Cardiac muscle cell (in vitro differentiated cells and primary cell): ENCODE results near the gene ZFPM1. TPM values are rescaled to one million over a fixed set of nuclear protein-coding genes. Genes with fewer than 3 reads are reported as not detected.

ENCODE experiments used
- DNase-seq, 2 donors: peaks; one replicate each; pipeline versions ENCODE4 v3.0.0 to v3.0.0-alpha.2; 2010 to 2017; ENCODE audit warnings: low read depth in 1 of 2, low spot score in 1 of 2
- H3K27ac ChIP-seq: fragments of 200-600 bp; sonication (generic); 2 replicates; pipeline ENCODE4 v1.5.1; 2016
- H3K27me3 ChIP-seq: fragments of 200-600 bp; sonication (generic); 2 replicates; pipeline ENCODE4 v1.6.0; 2016; ENCODE audit warnings: control low read depth
- H3K36me3 ChIP-seq: fragments of 200-600 bp; sonication (generic); 2 replicates; pipeline ENCODE4 v1.5.1; 2016; ENCODE audit warnings: control low read depth
- H3K4me1 ChIP-seq: fragments of 200-600 bp; sonication (generic); 2 replicates; pipeline ENCODE4 v1.8.1; 2017; ENCODE audit warnings: low read depth, mild to moderate bottlenecking, mixed run types
- H3K4me3 ChIP-seq: fragments of 200-600 bp; sonication (generic); 2 replicates; pipeline ENCODE4 v1.5.1; 2016; ENCODE audit warnings: mild to moderate bottlenecking
- H3K9me3 ChIP-seq: fragments of 200-600 bp; sonication (generic); 2 replicates; pipeline ENCODE4 v1.5.1; 2017; ENCODE audit warnings: low read depth, mild to moderate bottlenecking, control low read depth
- CTCF ChIP-seq: IDR thresholded peaks from 2 replicates; pipeline ENCODE4 v1.5.1; 2012; ENCODE audit warnings: low read depth, mild to moderate bottlenecking, low read length
- polyA plus RNA-seq: library from polyadenylated mRNA; unstranded; fragments of >200 nt; fragmentation: Nextera tagmentation; extraction: Ambion mirVana; gene quantifications from 2 replicates; pipeline ENCODE4 v1.2.1, GENCODE V29; 2016
- total RNA-seq: library from RNA; depleted of rRNA; stranded (reverse); fragments of >200 nt; gene quantifications from 2 replicates; pipeline ENCODE4 v1.2.3, GENCODE V29; 2016

Gene ZFPM1
- total and polyA plus RNA-seq, 2 experiments from 2014 or later = 7.6 to 9.4 TPM

DNA sequence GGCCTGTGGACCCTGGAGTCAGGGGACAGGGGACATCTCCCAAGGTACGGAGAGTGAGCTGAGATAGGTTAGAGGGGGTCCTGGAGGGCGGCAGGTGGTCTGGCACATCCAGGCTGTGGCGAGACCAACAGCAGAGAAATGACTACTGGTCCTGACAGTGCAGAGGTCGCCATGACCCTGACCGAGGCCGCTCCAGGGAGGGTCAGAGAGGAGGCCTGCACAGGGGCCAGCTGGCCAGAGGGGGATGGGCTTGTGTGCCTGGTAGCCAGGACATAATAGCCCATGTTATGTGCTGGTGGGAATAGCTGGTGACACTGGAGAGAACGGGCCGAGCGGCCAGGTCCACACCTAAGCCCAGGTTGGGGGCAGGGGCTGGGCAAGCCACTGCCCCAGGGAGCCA lies 76.5 kb downstream of the ZFPM1 start:
- no peak for TF ChIP-seq CTCF
- H3K27me3 ChIP-seq = no peaks in the 10 kb centered on the region
- H3K4me3 ChIP-seq = no peak overlapping the region
- no peak for DNase-seq
- no peak overlapping the region for H3K27ac ChIP-seq
- peaks cover 16% of the 10 kb centered on the region for H3K4me1 ChIP-seq
- no peaks in the 10 kb centered on the region for H3K36me3 ChIP-seq
- no peaks in the 10 kb centered on the region for H3K9me3 ChIP-seq

- no peak for DNase-seq
- TF ChIP-seq CTCF = no peak
Observed at GRCh38 chr16:88530051-88530857, 77.2 kb downstream of the ZFPM1 start.

GRCh38 chr16:88530858-88531203 lies 77.8 kb downstream of the ZFPM1 start:
- Histone ChIP-seq H3K4me3 (no peak overlapping the region), H3K4me1 (peaks cover 20% of the 10 kb centered on the region), H3K27me3 (no peaks in the 10 kb centered on the region), H3K9me3 (no peaks in the 10 kb centered on the region), H3K27ac (peak overlapping the region; percentile 81), H3K36me3 (no peaks in the 10 kb centered on the region)
- TF ChIP-seq CTCF = no peak
- DNase-seq = peak in 1 of 2 donors; percentile 38

More at GRCh38 chr16:88530051-88530857, 77.2 kb downstream of the ZFPM1 start:
- H3K27me3 ChIP-seq = no peaks in the 10 kb centered on the region
- H3K4me1 ChIP-seq = peaks cover 20% of the 10 kb centered on the region
- H3K9me3 ChIP-seq = no peaks in the 10 kb centered on the region
- H3K4me3 ChIP-seq = no peak overlapping the region
- H3K27ac ChIP-seq = peak overlapping the region; percentile 81
- H3K36me3 ChIP-seq = no peaks in the 10 kb centered on the region

- no peaks in the 10 kb centered on the region for H3K27me3 ChIP-seq
- H3K27ac ChIP-seq = peak overlapping the region; percentile 81
- no peak for DNase-seq
- no peaks in the 10 kb centered on the region for H3K36me3 ChIP-seq
- TF ChIP-seq CTCF = no peak
- no peak overlapping the region for H3K4me3 ChIP-seq
- no peaks in the 10 kb centered on the region for H3K9me3 ChIP-seq
- H3K4me1 ChIP-seq = peaks cover 20% of the 10 kb centered on the region
Observed at GRCh38 chr16:88531346-88531745, 78.3 kb downstream of the ZFPM1 start.

DNA sequence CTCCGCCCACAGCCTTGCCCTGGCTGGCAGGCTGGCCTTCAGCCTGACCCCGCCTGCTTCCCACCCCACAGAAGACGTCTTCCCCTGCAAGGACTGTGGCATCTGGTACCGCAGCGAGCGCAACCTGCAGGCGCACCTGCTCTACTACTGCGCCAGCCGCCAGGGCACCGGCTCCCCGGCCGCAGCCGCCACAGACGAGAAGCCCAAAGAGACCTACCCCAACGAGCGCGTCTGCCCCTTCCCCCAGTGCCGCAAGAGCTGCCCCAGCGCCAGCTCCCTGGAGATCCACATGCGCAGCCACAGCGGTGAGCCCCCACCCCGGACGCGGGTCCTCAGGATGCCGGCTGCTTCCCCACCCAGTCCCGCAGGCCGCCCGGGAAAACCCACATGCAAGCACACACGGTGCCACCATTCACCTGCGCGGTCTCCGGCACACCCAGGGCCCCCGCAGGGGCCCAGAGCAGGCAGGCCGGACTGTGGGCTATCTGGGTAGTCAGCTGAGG lies 78.9 kb downstream of the ZFPM1 start:
- Histone ChIP-seq H3K27me3 (no peaks in the 10 kb centered on the region), H3K36me3 (no peaks in the 10 kb centered on the region), H3K27ac (no peak overlapping the region), H3K4me1 (peaks cover 20% of the 10 kb centered on the region), H3K4me3 (no peak overlapping the region), H3K9me3 (no peaks in the 10 kb centered on the region)
- no peak for DNase-seq
- TF ChIP-seq CTCF = no peak
